HG03469 (cell line): ENCODE data around the gene PKP2.
A peak's percentile ranks its signal among the peaks of the same experiment; 100 is the strongest.

Experiments
- ATAC-seq: cut with Tn5 transposase; IDR thresholded peaks from one replicate; pipeline ENCODE4 v1.9.1; 2021; ENCODE audit warnings: mild to moderate bottlenecking, moderate library complexity, moderate number of reproducible peaks; ENCODE audit not compliant: unreplicated experiment

The PKP2 gene

DNA sequence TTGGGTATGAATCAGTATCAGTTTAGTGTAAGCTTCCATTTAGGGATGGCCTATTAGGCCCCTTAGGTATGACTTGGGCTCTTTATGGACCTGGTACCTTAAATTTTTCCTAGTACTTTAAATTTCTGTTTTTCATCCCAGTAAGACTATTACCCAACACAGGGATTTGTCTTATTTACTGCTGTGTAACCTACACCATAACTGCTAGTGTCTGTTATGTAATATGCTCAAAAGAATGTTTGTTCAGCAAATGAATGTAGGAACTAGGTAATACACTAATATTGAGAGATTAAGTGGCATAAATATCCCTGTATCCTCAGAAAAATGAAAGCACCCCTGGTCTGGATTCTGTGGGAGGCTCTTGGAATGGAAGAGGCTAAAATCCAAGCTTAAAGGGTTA is 77.2 kb downstream of the PKP2 start:
- no peak for ATAC-seq

DNA sequence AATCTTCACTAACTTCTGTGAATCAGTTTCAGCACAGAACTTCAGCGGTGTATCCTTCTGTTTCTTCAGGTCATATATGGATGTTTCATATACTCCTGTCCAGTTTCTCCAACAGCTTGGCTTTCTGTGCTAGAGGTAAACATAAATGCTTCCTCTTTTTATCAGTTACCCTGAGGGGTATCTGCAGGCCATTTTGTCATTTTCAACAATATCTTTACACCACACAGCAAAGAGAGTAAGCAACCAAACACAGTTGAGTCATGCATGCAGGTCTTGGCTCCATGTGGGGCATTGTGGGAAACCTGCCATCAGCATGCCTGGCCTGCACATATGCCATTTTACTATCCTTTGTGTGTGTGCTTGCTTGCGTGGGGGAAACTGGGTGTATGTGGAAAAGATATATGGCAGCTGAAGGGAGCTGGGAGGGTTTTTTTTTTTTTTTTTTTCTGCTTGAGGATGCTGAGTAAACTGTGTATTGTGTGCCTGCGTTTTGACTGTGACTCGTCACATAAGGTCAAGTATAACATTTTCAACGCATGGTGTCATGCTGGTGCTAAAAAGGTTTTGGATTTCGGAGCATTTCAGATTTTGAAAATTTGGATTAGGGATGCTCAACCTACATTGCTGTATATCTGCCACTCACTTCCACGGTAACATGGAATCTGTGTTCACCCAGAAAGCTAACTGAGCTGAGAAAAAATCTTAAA is 84.7 kb downstream of the PKP2 start:
- ATAC-seq, result no peak

DNA sequence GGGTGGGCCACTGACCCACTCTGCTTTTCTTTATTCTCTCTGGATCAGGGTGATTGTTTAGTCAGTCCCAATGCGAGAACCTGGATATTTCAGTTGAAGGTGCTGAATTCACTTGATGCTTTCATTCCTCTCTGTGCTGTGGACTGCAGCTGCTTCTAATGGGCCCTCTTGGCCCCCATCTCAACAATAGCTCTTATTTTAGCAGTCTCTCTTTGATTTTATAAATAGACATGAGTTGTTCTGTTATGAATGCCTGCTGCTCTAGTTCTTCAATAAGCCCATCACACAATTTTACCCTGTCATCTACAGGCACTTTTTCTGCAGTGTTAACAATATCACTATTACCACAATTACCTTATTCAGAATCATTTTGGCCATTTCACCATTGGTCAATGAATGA is 86.7 kb downstream of the PKP2 start:
- ATAC-seq, result no peak

DNA sequence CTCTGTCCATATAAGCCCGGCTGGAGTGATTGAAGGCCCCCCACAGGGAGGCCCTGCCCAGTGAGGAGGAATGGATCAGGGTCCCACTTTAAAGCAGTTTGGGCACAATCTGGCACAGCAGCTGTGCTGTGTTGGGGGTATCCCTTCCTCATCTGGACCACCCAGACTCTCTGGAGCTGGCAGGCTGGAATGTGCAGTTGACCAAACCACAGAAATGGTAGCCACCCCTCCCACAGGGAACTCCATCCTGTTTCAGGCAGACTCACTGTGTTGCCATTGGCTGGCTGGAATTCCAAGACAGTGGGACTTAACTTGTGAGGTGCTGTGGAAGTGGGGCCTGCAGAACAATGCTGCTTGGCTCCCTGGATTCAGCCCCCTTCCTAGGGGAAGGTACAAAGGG is 87.4 kb downstream of the PKP2 start:
- ATAC-seq, result no peak

DNA sequence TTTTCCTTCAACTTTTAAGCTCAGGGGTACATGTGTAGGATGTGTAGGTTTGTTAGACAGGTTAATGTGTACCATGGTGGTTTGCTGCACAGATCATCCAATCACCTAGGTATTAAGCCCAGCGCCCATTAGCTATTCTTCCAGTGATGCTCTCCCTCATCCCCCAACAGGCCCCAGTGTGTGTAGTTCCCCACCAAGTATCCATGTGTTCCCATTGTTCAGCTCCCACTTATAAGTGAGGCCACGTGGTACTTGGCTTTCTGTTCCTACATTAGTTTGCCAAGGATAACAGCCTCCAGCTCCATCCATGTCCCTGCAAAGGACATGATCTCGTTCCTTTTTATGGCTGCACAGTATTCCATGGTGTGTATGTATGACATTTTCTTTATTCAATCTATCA is 92.3 kb downstream of the PKP2 start:
- no peak for ATAC-seq

DNA sequence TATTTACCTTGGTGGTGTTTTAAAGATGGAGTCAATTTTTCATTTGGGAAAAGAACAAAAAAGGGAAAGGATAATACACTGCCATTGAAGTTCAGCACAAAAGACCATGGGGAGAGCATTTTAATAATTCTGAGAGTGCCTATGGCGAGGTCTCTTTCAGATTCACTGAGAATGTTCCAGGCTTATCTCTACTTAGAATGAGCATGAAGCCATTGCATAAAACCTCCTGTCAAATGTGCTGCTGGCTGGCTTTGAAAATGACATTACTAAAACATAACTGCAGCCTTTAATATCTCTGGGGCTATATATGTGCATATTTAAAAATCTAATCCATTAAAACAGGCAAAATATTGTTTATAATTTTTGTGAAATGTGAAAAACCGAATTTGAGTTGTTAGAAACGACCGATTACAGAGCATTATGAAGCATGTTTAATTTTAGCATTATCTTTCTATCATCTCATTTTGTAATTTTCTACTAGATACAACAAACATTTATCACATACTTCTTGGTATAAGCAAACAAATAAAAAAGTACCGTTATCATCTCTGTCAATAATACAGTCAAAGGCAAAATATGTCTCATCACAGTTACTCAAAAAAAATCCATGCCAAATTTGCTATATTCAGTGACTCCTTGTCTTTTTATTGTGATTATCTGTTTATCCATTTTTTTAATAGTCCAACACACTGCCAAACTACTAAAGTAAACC is 95.2 kb downstream of the PKP2 start:
- no peak for ATAC-seq

DNA sequence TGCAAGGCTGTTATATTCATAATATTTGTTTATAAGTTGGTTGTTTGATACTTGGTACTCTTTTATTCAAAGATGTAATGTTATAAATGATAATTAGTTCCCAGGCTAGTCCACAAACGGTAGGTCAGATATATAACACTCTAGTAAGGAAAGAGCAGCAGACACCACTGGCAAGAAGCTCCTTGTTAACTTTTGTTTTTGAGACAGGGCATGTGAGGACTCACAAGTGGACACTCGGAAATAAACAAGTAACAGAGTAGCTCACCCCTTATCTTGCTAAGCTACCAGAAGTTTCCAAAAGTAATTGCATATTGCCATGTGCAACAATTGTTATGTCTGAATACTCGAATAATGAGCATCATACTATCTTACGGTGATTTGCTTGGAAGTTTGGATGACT is 102.3 kb downstream of the PKP2 start:
- ATAC-seq, result no peak

DNA sequence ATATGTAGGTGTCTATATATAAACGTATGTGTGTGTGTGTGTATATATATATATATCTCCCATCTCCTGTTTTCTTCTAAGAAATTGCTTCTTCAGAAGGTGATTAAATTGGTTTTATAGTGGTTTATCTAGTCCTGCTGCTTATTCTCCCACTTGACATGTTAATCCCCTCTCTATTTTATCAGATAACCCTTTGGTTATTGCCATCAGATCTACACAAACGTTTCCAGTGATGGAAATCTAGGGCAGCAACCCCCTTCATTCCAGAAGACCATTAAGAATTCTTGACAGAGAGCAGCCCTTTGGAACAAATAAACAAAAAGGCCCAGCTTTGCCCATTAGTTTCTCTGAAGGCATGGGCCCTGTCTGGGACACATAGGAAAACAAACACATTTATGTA is 106.7 kb downstream of the PKP2 start:
- ATAC-seq, result no peak

DNA sequence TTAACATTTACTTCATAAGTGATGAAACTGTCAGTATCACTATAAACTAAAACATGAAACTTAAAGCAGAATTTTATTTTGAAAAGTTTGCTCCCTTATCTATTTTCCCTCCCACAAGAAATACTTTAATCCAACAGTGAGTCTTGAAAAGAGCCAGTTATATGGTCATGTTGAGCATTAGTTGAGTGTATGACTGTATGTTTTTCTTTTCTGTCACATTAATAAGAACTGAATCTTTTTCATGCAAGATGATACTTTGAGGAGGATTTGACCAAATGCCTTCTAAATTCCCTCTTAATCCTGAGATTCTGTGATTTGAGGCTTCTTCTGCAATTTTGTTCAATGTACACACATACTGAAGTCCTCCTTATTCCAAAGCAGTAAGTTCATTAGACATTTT is 107.1 kb downstream of the PKP2 start:
- ATAC-seq, result no peak

DNA sequence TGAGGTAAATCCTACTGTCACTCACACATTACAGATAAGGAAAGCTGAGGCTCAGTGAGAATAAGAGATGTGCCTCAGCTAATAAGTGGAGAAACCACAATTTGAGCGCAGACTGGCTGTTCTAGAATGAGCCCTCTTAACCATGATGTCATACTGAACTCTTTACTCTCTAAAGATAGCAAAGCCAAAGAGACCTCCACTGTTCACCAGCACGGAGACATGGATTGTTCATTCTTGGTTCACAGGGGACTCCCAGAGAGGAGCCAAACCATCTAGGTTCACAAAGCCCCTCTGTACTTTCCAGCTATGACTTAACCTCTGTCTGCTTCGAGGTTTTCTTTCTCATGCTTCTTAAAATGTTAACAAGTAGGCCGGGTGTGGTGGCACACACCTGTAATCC is 108.2 kb downstream of the PKP2 start:
- no peak for ATAC-seq

DNA sequence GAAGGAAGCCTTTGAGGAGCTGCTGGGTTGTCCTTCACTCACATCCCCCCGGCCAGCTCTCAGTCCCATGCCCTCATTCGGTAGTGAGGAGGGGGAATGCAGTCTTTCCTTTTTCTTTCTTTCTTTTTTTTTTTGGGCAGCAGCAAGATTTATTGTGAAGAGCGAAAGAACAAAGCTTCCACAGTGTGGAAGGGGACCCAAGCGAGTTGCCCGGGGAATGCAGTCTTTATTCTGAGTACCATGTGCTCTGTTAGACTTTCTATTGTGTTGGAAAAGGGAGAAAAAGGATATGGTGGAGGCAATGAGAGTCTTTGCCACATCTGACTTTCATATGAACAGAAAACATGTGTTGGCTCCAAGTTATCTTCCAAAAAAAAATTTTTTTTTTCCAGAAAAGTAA is 111.0 kb downstream of the PKP2 start:
- no peak for ATAC-seq

DNA sequence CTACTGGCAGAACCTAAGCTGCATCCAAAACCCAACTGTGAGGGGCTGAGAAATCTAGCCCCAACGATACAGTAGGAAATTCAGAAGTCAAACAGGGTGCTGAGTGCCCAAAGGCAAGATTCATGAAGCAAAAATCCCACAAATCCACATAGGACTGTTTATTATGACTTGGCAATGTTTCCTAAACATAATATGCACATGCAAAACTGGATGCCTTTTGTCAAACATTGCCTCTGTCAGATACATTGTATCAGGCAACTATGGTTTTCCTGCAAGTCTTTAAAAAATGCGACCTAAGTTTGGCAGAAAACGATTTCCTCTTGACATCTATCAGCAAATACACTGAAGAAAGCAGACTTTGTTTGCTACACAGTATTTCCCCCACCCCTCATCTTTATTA is 113.5 kb downstream of the PKP2 start:
- no peak for ATAC-seq

DNA sequence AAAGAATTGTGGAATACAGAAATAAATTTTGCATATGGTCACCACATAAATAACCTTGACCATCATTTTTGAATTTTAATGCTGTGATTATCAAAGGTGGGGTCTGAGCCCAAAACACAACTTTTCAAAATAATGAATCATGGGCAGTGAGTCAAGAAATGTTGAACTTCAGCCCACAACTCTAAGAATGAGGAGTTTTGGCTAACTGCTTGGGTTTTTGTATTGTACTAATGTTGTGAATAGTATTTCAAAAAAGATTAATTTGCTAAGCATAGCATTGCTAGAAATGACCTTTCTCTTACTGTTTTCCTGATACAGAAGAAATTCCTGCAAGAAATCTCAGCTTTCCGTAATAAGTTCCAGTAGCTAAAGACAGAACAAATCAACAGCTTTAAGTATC is 116.5 kb downstream of the PKP2 start:
- no peak for ATAC-seq

DNA sequence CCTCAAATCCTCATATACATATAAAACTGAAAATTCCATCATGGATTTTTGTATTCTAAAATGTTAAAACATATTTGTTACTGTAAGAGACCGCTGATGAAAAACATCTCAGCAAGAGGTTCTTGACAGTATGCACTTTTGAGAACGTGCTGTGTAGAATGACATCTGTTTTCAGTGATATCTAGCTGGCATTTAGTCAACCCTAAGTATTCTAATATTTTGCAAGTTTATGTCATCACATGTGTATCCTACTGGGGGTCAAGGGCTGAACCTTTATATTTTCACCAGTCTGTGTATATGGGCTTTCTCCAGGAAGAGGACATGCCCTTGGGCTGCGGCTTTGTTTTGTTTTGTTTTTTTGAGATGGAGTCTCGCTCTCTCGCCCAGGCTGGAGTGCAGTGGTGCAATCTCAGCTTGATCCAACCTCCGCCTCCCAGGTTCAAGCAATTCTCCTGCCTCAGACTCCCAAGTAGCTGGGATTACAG is 118.8 kb downstream of the PKP2 start:
- ATAC-seq, result no peak

DNA sequence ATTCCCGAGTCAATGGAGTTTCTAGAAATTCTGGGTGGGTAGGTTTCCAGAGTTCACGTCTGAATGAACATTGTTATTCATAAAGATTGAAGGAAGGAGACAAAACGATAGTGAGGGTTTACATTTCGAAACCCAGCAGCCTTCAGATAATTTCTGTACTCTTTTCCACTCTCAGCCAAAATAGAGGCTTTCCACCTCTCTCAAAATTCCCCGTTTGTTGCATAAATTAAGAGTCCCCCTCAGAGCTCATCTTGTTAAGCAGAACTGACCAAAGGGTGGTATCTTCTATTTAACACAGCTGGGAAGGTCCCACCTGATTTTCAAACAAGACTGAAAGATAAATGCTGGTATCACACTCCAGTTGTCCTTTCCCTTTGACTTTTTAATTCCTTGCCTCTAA is 119.4 kb downstream of the PKP2 start:
- no peak for ATAC-seq

DNA sequence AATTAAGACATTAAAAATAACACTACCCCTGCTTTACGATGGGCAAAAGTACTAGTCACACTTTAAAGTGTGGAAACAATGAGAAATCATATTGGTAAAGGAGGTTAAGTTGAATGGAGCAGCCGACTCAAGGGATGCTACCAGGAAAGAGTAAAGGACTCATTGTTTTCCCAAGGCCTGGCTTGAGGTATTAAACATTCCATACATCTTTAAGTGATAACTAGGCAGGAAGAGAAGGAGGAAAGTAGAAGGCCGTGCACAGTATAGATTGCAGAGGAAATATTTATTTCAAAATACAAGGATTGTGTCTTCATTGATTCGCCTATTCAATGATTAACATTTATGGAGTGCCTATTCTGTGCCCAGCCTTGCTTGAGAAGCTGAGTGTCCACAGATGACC is 120.3 kb downstream of the PKP2 start:
- ATAC-seq, result no peak

DNA sequence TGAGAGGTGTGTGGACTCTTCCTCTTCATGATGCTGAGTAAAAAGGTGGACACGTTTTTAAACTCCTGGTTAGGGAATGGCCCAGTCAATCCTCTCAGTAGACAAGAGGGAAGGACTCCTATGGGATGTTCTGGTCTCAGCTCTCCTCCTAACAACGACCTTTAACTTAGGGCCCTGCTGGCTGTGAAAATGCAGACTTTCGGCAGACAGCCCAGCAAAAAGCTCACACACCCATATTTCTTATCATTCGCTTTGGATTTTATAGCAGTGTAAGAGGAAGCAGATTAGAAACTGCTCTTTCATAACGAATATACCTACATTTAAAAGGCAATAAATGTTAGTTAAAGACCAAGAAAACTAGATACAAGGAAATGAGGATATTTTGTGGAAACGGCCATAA is 122.9 kb downstream of the PKP2 start:
- ATAC-seq, result no peak

DNA sequence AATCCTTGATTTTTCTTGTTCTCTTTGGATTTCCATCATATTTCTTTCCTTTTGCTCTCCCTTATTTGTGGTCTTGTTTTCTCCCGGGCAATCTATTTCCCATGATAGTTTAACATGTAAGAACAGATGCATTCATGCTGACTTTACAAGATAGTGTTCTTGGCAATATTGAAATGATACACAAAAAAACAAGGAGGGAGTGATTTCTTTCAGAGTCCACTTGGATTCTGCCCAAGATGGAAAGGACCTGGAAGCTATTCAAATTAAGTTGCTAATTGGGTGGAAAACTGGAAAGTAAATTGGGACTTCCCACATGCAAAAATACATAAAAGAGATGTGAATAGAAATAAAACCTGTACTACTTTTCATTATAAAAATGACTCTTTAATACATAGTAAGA is 126.4 kb downstream of the PKP2 start:
- no peak for ATAC-seq

DNA sequence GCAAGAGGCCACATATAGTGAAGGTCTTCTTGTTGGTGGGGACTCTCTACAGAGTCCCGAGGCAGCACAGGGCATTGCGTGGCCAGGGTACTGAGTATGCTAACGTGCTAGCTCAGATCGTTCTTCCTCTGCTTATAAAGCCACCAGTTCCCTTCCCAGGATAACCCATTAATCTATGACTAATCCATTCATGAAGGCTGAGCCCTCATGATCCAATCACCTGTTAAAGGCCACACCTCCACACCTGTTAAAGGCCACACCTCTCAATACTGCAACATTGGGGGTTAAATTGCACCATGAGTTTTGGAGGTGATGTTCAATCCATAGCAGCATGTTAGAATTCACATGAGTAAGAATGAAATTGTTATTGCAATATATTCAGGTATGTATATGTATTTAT is 128.1 kb downstream of the PKP2 start:
- no peak for ATAC-seq

DNA sequence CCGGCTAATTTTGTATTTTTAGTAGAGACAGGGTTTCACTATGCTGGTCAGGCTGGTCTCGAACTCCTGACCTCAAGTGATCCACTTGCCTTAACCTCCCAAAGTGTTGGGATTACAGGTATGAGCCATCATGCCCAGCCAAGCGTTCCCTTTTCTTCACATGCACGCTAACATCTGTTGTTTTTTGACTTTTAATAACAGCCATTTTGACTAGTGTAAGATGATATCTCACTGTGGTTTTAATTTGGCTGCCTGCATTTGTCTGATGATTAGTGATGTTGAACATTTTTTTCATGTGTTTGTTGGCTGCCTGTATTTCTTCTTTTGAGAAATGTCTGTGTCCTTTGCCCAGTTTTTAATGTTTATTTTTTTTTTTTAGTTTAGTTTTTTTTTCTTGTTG is 130.7 kb downstream of the PKP2 start:
- ATAC-seq, result no peak

DNA sequence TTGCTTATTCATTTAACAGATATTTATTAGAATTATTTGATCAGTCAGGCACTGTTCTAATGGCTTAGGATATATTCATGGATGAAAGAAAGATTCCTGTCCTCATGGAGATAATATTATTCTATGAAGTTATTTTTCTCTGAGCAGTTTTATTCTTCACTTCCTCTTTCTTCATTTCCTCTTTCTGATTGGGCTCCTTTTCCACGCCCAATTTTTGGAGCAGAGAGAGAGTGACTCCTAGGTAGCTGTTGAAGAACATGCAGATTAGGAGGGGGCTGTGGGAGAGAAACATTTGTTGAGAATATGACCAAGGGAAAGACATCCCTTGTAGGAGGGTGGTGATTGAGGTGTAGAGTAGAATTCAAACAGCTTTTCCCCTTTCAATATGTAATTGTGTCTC is 134.9 kb downstream of the PKP2 start:
- ATAC-seq, result peak; percentile 60

DNA sequence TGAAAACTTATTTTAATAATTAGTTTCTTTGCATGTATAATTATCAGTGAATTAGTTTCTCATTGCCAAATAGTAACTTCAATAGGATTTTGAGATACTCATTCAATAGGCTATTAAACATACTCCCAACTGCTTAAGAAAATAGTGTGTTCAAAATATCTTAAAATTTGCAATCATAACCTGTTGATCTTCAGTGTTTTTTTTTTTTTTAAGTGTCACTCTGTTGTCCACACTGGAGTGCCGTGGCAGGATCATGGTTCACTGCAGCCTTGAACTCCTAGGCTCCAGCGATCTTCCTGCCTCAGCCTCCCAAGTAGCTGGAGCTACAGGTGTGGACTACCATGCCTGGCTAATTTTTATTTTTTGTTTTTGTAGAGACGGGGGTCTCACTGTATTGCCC is 139.4 kb downstream of the PKP2 start:
- ATAC-seq, result no peak
